Endothelial cell of umbilical vein (primary cell): ENCODE results near the gene PLXNA4. TPM values are rescaled to one million over a fixed set of nuclear protein-coding genes. Genes with fewer than 3 reads are reported as not detected.

Experiments
- BruUV-seq: library from RNA; stranded (reverse); fragments of 400-500 nt; replicated peaks from 2 replicates; lab custom pipeline; 2021; lab: Mats Ljungman, UMichigan
- CTCF ChIA-PET: fragments of 300-600, 350-600 bp; sonication (Branson Sonifier 250); formaldehyde crosslinking; loops from one replicate; lab custom pipeline; 2021; ENCODE audit warnings: antibody characterized with exemption, inconsistent platforms; lab: Charles Lee
- POLR2A ChIA-PET: fragments of 300-600, 350-600 bp; sonication (Branson Sonifier 250); formaldehyde crosslinking; loops from one replicate; lab custom pipeline; 2021; ENCODE audit warnings: antibody characterized with exemption, inconsistent platforms; lab: Charles Lee
- DNase-seq: peaks from one replicate; pipeline ENCODE4 v3.0.0-alpha.2; 2011; ENCODE audit warnings: low read depth, low spot score
- FAIRE-seq: peaks from 2 replicates; lab custom pipeline; 2011; peaks lifted over from hg19 to GRCh38; lab: Jason Lieb, UNC
- H2AFZ ChIP-seq: 2 replicates; pipeline ENCODE4 v1.6.0; 2012; ENCODE audit warnings: low read depth, low read length, control low read depth, inconsistent platforms
- H3K27ac ChIP-seq: 2 replicates; pipeline ENCODE4 v1.5.1; 2011; ENCODE audit warnings: low read depth, mild to moderate bottlenecking, control low read depth, low read length, moderate library complexity; ENCODE audit not compliant: insufficient read depth
- H3K27me3 ChIP-seq, 2 experiments: 2 replicates each; pipeline versions ENCODE4 v1.6.0 to v1.6.1; 2011; ENCODE audit warnings: low read length in 2 of 2, mixed read lengths in 1 of 2; ENCODE audit not compliant: control insufficient read depth in 2 of 2, insufficient read depth in 2 of 2
- H3K36me3 ChIP-seq, 2 experiments: 2 replicates in 1 of 2; 3 replicates in 1 of 2; pipeline ENCODE4 v1.5.1; 2011; ENCODE audit warnings: low read length in 2 of 2, mild to moderate bottlenecking in 1 of 2, moderate library complexity in 1 of 2; ENCODE audit not compliant: control insufficient read depth in 2 of 2, insufficient read depth in 2 of 2; ENCODE audit errors: extremely low read depth in 1 of 2
- H3K4me1 ChIP-seq: 3 replicates; pipeline ENCODE4 v1.5.1; 2011; ENCODE audit warnings: mild to moderate bottlenecking, low read length; ENCODE audit not compliant: control insufficient read depth, insufficient read depth; ENCODE audit errors: extremely low read depth
- H3K4me2 ChIP-seq: 2 replicates; pipeline ENCODE4 v1.6.1; 2011; ENCODE audit warnings: low read length, control low read depth, mixed read lengths; ENCODE audit not compliant: insufficient read depth
- H3K4me3 ChIP-seq, 3 experiments: fragments of 200-600 bp in 1 of 3; sonication (generic), shearing (Covaris generic) in 1 of 3; replicated peaks in 1 of 3; 2 replicates each; pipeline ENCODE4 v1.5.1; 2011 to 2016; ENCODE audit warnings: control low read depth in 3 of 3, low read length in 3 of 3, mild to moderate bottlenecking in 2 of 3, inconsistent platforms in 1 of 3, low read depth in 1 of 3, moderate library complexity in 1 of 3; ENCODE audit not compliant: insufficient read depth in 1 of 3
- H3K79me2 ChIP-seq: 2 replicates; pipeline ENCODE4 v1.6.0; 2012; ENCODE audit warnings: low read length, inconsistent platforms; ENCODE audit not compliant: control insufficient read depth, insufficient read depth
- H3K9ac ChIP-seq: replicated peaks from 2 replicates; pipeline ENCODE3; 2011; ENCODE audit warnings: low read length, control low read depth; ENCODE audit not compliant: insufficient read depth; ENCODE audit errors: extremely low read depth
- H3K9me1 ChIP-seq: replicated peaks from 3 replicates; pipeline ENCODE4 v1.6.0; 2011; ENCODE audit warnings: mild to moderate bottlenecking, low read length; ENCODE audit not compliant: control insufficient read depth, insufficient read depth; ENCODE audit errors: extremely low read depth
- H3K9me3 ChIP-seq: replicated peaks from 2 replicates; pipeline ENCODE4 v1.5.1; 2012; ENCODE audit warnings: low read length, inconsistent platforms; ENCODE audit not compliant: control insufficient read depth, insufficient read depth
- H4K20me1 ChIP-seq: replicated peaks from 2 replicates; pipeline ENCODE3; 2011; ENCODE audit warnings: mild to moderate bottlenecking, low read length; ENCODE audit not compliant: control insufficient read depth, insufficient read depth; ENCODE audit errors: extremely low read depth
- CTCF ChIP-seq, 2 donors: IDR thresholded peaks; 1 replicate in 1 of 2; 2 replicates in 1 of 2; pipeline ENCODE4 v1.5.1; 2011; ENCODE audit warnings: low read length in 2 of 2, mild to moderate bottlenecking in 2 of 2, moderate library complexity in 2 of 2, control low read depth in 1 of 2, inconsistent platforms in 1 of 2, low read depth in 1 of 2; ENCODE audit not compliant: insufficient read depth in 1 of 2; ENCODE audit errors: extremely low read depth in 1 of 2
- EZH2 ChIP-seq: IDR thresholded peaks from 2 replicates; pipeline ENCODE4 v1.6.1; 2012; ENCODE audit warnings: borderline replicate concordance, low read depth, mild to moderate bottlenecking, moderate library complexity, low read length, inconsistent platforms; ENCODE audit not compliant: severe bottlenecking
- FOS ChIP-seq: IDR thresholded peaks from 2 replicates; pipeline ENCODE4 v1.6.1; 2011; ENCODE audit warnings: mild to moderate bottlenecking, low read length, moderate library complexity, borderline replicate concordance; ENCODE audit not compliant: insufficient read depth
- GATA2 ChIP-seq: IDR thresholded peaks from 2 replicates; pipeline ENCODE4 v1.7.0; 2011; ENCODE audit warnings: low read depth, mild to moderate bottlenecking, moderate library complexity, mixed read lengths, low read length; ENCODE audit not compliant: insufficient read length, insufficient read depth
- JUN ChIP-seq: IDR thresholded peaks from 2 replicates; pipeline ENCODE4 v1.6.1; 2011; ENCODE audit warnings: borderline replicate concordance, low read depth; ENCODE audit not compliant: insufficient read length, insufficient read depth
- MAX ChIP-seq: IDR thresholded peaks from 2 replicates; pipeline ENCODE4 v1.6.1; 2011; ENCODE audit not compliant: insufficient read depth, insufficient read length
- MYC ChIP-seq: IDR thresholded peaks from one replicate; pipeline ENCODE4 v1.6.1; 2011; ENCODE audit warnings: mild to moderate bottlenecking, low read depth, low read length
- POLR2A ChIP-seq: IDR thresholded peaks from 2 replicates; pipeline ENCODE4 v1.6.1; 2012; ENCODE audit warnings: low read depth, mild to moderate bottlenecking, control low read depth, low read length
- POLR2AphosphoS5 ChIP-seq: IDR thresholded peaks from 2 replicates; pipeline ENCODE4 v1.6.1; 2012; ENCODE audit warnings: low read depth, mild to moderate bottlenecking, control low read depth, low read length, moderate library complexity; ENCODE audit not compliant: insufficient read depth
- dilution Hi-C: fragments of 300-500 bp; cut with MboI; formaldehyde crosslinking; loops from one replicate; pipeline ENCODE4 v1.15.0; 2019; ENCODE audit warnings: low sequenced_read_pairs; ENCODE audit not compliant: extremely low pct_ligation_motif_present
- intact Hi-C: fragments of 100-400 bp; cut with micrococcal nuclease; formaldehyde crosslinking; loops from one replicate; pipeline ENCODE4 v1.10.0; 2022
- polyA plus RNA-seq, 4 experiments: library from polyadenylated mRNA; depleted of rRNA in 3 of 4; stranded (reverse) in 3 of 4; unstranded in 1 of 4; fragments of >200 nt; gene quantifications; 2 replicates each; pipeline versions ENCODE4 v1.2.1 to v1.2.3, GENCODE V29; 2011 to 2012; ENCODE audit warnings: missing spikeins in 1 of 4
- total RNA-seq: library from RNA; stranded (reverse); gene quantifications from 2 replicates; pipeline ENCODE4 v1.2.3, GENCODE V29; 2021

Gene PLXNA4
- total and polyA plus RNA-seq, 2 donors (not counting 3 experiments of a cell fraction or from before 2014, with no cell fraction given): 12.1 to 20.4 TPM

- ChIA-PET POLR2A (no interaction called here), CTCF (no interaction called here)
- H3K9me1 ChIP-seq: no peaks in the 10 kb centered on the region
- no peaks in the 10 kb centered on the region for H3K79me2 ChIP-seq
- H3K9ac ChIP-seq: no peak overlapping the region
- H4K20me1 ChIP-seq: no peaks in the 10 kb centered on the region
- no peak for FAIRE-seq
- intact Hi-C loops (no loop called here), dilution Hi-C loops (no loop called here)
- no peaks in the 10 kb centered on the region for H3K9me3 ChIP-seq
- no peaks in the 10 kb centered on the region for H3K27me3 ChIP-seq
- H3K4me3 ChIP-seq: no peak overlapping the region
- H3K36me3 ChIP-seq: peaks cover 0 to 40% of the 10 kb centered on the region in 2 experiments
- no TSS peak for BruUV-seq
- H3K27ac ChIP-seq: no peak overlapping the region
- TF ChIP-seq EZH2: no peak
- no peak for TF ChIP-seq GATA2
- H3K4me2 ChIP-seq: no peak overlapping the region
- no peak overlapping the region for H2AFZ ChIP-seq
- DNase-seq: no peak
- H3K4me1 ChIP-seq: peaks cover 20% of the 10 kb centered on the region
Observed at GRCh38 chr7:132141109-132141508, 435.2 kb downstream of the PLXNA4 start.

- Histone ChIP-seq H3K4me3 (no peak overlapping the region), H2AFZ (no peak overlapping the region), H3K9me3 (no peaks in the 10 kb centered on the region), H3K9me1 (no peaks in the 10 kb centered on the region), H3K4me1 (peaks cover 19% of the 10 kb centered on the region), H4K20me1 (no peaks in the 10 kb centered on the region), H3K27me3 (no peaks in the 10 kb centered on the region), H3K27ac (no peak overlapping the region), H3K36me3 (peaks cover 0 to 44% of the 10 kb centered on the region in 2 experiments), H3K9ac (no peak overlapping the region), H3K79me2 (no peaks in the 10 kb centered on the region), H3K4me2 (no peak overlapping the region)
- dilution Hi-C loops: no loop called here
- ChIA-PET CTCF (interaction anchor here (0.8 to 1.6 kb wide), 4 partner anchors 12 to 440 kb away, joined by 3 to 5 read pairs (median 4); no protein-coding TSS in a partner anchor), POLR2A (no interaction called here)
- TF ChIP-seq EZH2 (no peak), JUN (no peak), CTCF (IDR thresholded peaks at IDR 0.05; ENCODE audit: extremely low read depth in 1 of 2, insufficient read depth in 1 of 2, low read depth in 1 of 2, low read length in 2 of 2) (no peak), FOS (no peak), POLR2A (no peak), POLR2AphosphoS5 (no peak), MAX (no peak), MYC (no peak), GATA2 (no peak)
- intact Hi-C loops: no loop called here
- DNase-seq: no peak
- FAIRE-seq: no peak
- BruUV-seq: no TSS peak
Observed at GRCh38 chr7:132140341-132140740, 435.9 kb downstream of the PLXNA4 start.
